NCI-H146 treated with DMSO at 0.1 percent for 48 hours (cell line): Measurements from ENCODE around the gene EEF2K.

Experiments
- DNase-seq: peaks from one replicate; lab custom pipeline; 2025; ENCODE audit not compliant: unreplicated experiment; lab: John Stamatoyannopoulos, UW

The EEF2K gene

GRCh38 chr16:22328081-22328725 is 122.1 kb downstream of the EEF2K start:
- DNase-seq: no peak

- no peak for DNase-seq
Observed at GRCh38 chr16:22329199-22329695, 123.2 kb downstream of the EEF2K start.

GRCh38 chr16:22330326-22330725 is 124.2 kb downstream of the EEF2K start:
- DNase-seq: no peak

- DNase-seq: no peak
Observed at GRCh38 chr16:22333457-22333994, 127.4 kb downstream of the EEF2K start.

- DNase-seq: no peak
Observed at GRCh38 chr16:22335668-22336246, 129.7 kb downstream of the EEF2K start.

GRCh38 chr16:22336581-22336980 is 130.5 kb downstream of the EEF2K start:
- DNase-seq: no peak

GRCh38 chr16:22337045-22337444 is 131.0 kb downstream of the EEF2K start:
- no peak for DNase-seq

- no peak for DNase-seq
Observed at GRCh38 chr16:22337849-22338635, 132.0 kb downstream of the EEF2K start.
